C4-2B (cell line): ENCODE data around the gene CCDC175.

ENCODE experiments used
- CTCF ChIP-seq: fragments of 450-650 bp; conservative IDR thresholded peaks from 2 replicates; pipeline ENCODE4 v1.5.1; 2017; ENCODE audit warnings: mild to moderate bottlenecking
- ZFX ChIP-seq: fragments of 450-650 bp; IDR thresholded peaks from 2 replicates; pipeline ENCODE4 v1.6.1; 2017

DNA sequence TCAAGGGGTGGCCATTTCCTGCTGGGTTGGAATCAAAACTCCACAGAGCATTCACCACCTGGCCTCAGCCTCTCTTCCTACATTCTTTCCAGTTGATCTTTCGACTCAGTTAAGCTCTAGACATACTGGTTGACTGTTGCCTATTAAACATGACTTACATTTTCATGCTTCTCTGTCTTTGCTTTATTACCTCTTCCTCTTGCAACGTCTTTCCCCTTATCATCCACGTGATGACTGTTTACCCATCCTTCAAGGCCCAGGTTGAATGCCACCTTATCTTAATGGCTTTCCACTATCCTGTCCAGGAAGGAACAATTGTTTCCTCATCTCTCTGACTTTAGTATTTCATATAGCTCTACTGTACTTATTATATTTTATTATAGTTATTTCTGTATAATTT lies 24.4 kb upstream of the CCDC175 start:
- no peak for TF ChIP-seq CTCF
- no peak for TF ChIP-seq ZFX
